Retinal pigment epithelial cell (primary cell): ENCODE data around the gene MMP2.

Source experiments
- DNase-seq: peaks from one replicate; pipeline ENCODE4 v3.0.0-alpha.2; 2010; ENCODE audit warnings: low read depth
- H3K4me3 ChIP-seq: 2 replicates; pipeline ENCODE4 v1.5.1; 2011; ENCODE audit warnings: mild to moderate bottlenecking, low read length, control low read depth, moderate library complexity
- CTCF ChIP-seq: conservative IDR thresholded peaks from 2 replicates; pipeline ENCODE4 v1.5.1; 2011; ENCODE audit warnings: low read depth, low read length, control low read depth, inconsistent platforms

MMP2 gene

GRCh38 chr16:55438281-55438680 lies 40.7 kb upstream of the MMP2 start:
- no peak for TF ChIP-seq CTCF
- DNase-seq: no peak
- no peak overlapping the region for H3K4me3 ChIP-seq

- DNase-seq: no peak
- H3K4me3 ChIP-seq: no peak overlapping the region
- no peak for TF ChIP-seq CTCF
Observed at GRCh38 chr16:55439101-55439690, 39.8 kb upstream of the MMP2 start.

GRCh38 chr16:55443434-55444346 lies 35.3 kb upstream of the MMP2 start:
- peak; percentile 3 for DNase-seq

GRCh38 chr16:55444754-55445485 lies 34.1 kb upstream of the MMP2 start:
- DNase-seq: no peak
- no peak overlapping the region for H3K4me3 ChIP-seq
- TF ChIP-seq CTCF: no peak

More at GRCh38 chr16:55443434-55444346, 35.3 kb upstream of the MMP2 start:
- no peak for TF ChIP-seq CTCF
- H3K4me3 ChIP-seq: no peak overlapping the region

GRCh38 chr16:55447231-55447630 lies 31.8 kb upstream of the MMP2 start:
- DNase-seq: no peak
- no peak overlapping the region for H3K4me3 ChIP-seq
- TF ChIP-seq CTCF: no peak

- DNase-seq: no peak
- no peak overlapping the region for H3K4me3 ChIP-seq
- no peak for TF ChIP-seq CTCF
Observed at GRCh38 chr16:55452996-55453395, 26.0 kb upstream of the MMP2 start.
